Measurements from ENCODE around the gene C14orf39.

Gene C14orf39

DNA sequence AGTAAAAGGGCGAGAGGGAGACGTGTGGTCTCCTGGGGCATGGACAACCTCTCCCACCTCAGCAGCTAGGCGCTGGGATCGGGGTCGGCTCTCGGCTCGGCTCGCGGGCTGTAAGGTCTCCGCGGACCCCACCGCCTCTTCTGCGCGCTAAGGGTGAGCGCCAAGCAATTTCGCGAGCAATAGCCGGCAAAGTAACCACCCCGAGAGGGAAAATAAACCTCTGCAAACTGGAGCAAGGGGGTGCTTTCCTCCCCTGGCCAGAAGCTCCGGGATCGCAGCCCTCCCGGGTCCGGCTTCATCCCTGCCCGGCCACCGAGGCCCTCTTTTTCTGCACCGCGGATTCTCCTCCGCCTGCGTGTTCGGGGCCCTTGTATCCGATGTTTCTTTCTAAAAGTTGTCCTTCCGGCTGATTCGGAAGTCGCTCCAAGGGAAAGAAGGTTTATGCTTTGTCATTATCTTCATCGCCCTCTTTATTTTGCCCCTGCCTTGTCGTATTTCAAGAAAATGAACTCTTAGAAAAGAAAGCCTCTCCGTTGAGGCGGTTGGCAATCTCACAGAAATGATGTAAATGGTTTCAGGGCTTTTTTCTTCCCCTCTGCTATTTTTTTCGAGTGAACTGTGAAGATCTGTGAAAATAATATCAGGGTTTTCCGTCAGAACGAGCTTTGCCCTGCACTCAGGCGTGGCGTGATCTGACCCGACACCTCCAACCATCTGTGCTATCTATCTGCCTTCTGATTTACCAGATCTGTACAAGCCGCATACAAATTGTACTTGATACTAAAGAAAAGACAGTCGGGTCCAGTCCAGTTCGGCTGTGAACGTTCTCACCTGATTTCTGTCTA is 21.3 kb upstream of the C14orf39 start:
- TF ChIP-seq, protein P1, sequence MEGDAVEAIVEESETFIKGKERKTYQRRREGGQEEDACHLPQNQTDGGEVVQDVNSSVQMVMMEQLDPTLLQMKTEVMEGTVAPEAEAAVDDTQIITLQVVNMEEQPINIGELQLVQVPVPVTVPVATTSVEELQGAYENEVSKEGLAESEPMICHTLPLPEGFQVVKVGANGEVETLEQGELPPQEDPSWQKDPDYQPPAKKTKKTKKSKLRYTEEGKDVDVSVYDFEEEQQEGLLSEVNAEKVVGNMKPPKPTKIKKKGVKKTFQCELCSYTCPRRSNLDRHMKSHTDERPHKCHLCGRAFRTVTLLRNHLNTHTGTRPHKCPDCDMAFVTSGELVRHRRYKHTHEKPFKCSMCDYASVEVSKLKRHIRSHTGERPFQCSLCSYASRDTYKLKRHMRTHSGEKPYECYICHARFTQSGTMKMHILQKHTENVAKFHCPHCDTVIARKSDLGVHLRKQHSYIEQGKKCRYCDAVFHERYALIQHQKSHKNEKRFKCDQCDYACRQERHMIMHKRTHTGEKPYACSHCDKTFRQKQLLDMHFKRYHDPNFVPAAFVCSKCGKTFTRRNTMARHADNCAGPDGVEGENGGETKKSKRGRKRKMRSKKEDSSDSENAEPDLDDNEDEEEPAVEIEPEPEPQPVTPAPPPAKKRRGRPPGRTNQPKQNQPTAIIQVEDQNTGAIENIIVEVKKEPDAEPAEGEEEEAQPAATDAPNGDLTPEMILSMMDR (IDR thresholded peaks at IDR 0.05; ENCODE audit: insufficient read depth, missing control alignments) = no peak
- FAIRE-seq (no peak), DNase-seq (ENCODE audit: insufficient read length, low spot score) (no peak)

DNA sequence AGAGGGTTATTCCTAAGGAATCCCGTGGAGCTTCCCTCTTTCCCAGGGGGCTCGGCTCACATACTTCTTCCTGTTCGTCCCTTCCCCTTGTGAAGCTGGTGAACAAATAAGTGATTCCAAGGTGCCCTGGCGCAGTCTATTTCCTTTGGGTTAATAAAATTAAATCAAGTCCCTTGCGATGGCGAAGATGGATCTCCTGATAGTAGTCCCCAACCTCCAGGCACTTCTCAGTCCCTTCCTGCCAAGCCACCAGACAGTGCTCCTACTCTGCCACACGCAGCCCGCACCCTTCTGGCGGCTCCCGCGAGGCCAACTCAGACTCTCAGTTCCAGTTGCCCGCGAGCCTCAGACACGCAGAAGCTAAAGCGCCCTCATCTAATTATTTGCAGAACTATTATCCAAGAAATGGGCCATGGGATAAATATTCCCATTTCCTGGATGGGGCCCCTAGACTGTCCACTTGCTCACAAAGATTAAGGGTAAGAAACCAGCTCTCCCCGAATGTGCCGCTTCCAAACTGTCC is 20.7 kb upstream of the C14orf39 start:
- FAIRE-seq (no peak), DNase-seq (ENCODE audit: insufficient read length, low spot score) (no peak)
- TF ChIP-seq, protein P1 (IDR thresholded peaks at IDR 0.05; ENCODE audit: insufficient read depth, missing control alignments) = no peak

DNA sequence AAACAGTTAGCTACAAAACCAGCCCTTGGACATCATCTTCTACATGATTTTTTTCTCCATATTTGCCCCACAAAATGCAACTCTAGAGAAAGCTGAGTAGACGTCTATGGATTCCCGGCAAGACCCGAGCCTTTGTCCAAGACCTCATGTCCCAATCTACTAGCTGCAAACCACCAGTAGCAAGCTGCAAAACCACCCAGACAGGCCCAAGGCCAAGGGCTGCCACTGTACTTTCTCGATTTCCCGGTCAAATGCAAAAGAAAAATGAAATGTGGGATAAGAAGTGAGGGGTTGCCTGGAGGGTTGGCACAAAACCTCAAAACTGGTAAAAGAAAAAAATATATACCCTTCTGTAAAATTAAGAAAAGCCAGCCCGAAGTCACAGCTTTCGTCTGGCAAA is 20.1 kb upstream of the C14orf39 start:
- TF ChIP-seq, protein P1 (IDR thresholded peaks at IDR 0.05; ENCODE audit: insufficient read depth, missing control alignments) = no peak
- FAIRE-seq (no peak), DNase-seq (ENCODE audit: insufficient read length, low spot score) (no peak)

DNA sequence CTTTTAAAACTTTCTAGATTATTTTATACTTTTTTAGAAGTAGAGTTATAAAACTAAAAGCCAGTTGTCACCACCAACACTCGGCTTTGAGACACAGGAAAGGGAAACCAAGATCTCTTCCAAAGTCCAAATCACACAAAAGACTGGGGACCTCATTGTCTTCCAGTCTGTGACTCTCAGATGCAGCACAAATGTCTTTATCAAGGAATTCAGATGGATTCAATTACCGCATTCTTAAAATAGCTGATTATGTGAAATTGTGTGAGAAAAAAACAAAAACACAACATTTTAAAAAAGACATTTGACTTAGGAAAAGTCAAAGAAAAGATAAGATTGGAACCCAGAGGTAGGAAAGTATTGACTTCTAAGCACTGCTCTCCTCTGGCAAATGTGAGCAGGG is 19.6 kb upstream of the C14orf39 start:
- no peak for DNase-seq (ENCODE audit: insufficient read length, low spot score)
- FAIRE-seq = no peak
- TF ChIP-seq, protein P1 (IDR thresholded peaks at IDR 0.05; ENCODE audit: insufficient read depth, missing control alignments) = no peak

DNA sequence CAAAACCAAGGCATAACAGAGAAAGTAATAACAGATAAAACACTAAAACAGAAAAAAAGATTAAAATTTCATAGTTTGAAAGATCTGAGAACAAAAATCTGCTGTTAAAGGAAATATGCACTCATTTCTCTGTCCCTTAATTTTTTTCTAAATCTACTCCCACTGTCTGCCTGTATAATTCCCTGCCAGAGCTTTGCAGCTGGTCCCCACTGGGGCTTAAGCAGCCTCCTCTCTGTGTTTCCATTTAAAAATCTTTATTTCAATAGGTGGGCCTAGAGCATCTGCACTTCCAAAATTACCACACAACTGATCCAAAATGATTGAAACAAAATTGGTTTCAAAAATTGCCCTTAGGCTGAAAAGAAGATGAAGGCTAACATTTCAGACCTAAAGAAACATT is 16.7 kb upstream of the C14orf39 start:
- no peak for FAIRE-seq
- TF ChIP-seq, protein P1 (IDR thresholded peaks at IDR 0.05; ENCODE audit: insufficient read depth, missing control alignments) = no peak
- no peak for DNase-seq (ENCODE audit: insufficient read length, low spot score)

DNA sequence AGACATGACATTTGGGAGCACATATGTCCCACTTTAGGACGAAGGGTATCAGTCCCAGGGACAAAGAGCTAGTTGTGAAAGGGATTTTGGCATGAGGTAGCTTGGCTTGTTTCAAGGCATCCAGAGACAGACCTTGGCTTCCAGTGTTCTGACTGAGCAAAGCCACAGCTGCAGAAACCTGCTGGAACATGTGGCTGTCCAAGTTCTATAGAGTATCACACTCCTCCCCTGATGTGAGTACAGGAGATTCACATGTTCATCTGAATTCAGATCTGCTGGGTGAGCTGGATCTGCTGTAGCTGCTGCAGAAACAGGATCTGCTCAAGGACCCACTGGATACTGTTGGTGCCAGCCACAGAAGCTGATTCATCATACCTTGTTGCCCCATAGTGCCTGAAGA is 10.1 kb upstream of the C14orf39 start:
- no peak for FAIRE-seq
- no peak for DNase-seq (ENCODE audit: insufficient read length, low spot score)
- TF ChIP-seq, protein P1 (IDR thresholded peaks at IDR 0.05; ENCODE audit: insufficient read depth, missing control alignments) = no peak

DNA sequence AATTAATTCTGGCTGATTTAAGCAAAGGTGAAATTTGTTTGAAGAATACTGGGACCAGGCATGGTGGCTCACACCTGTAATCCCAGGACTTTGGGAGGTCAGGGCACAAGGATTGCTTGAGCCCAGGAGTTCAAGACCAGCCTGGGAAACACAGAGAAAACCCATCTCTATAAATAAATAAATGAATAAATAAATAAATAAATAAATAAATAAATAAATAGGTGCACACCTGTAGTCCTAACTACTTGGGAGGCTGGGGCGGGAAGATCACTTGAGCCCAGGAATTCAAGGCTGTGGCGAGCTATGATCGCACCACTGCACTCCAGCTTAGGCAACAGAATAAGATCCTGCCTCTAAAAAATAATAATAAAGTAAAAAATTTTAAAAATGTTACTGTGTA is 4.4 kb upstream of the C14orf39 start:
- TF ChIP-seq, protein P1 (IDR thresholded peaks at IDR 0.05; ENCODE audit: insufficient read depth, missing control alignments) = no peak
- DNase-seq (ENCODE audit: insufficient read length, low spot score) (no peak), FAIRE-seq (no peak)
